Glomerular visceral epithelial cell (primary cell): ENCODE results near the gene PCDHB11.
A peak's percentile ranks its signal among the peaks of the same experiment; 100 is the strongest.
"Not testable (repeated sequence)": the region's sequence is repeated elsewhere in the genome, so short reads cannot be mapped to it uniquely, and the experiment has no call there.

ENCODE experiments used
- DNase-seq: peaks from one replicate; pipeline ENCODE4 v3.0.0-alpha.2; 2016; ENCODE audit errors: extremely low spot score

The PCDHB11 gene

GRCh38 chr5:141199359-141200235 lies at the start of gene PCDHB11:
Gene PCDHB11, plus strand, starts transcription at chr5:141199627. Its CDS starts 148 bp downstream, at chr5:141199775.
- peak; percentile 40 for DNase-seq

- peak; percentile 28 for DNase-seq
These were observed 49.6 kb upstream of the PCDHB11 start, which contains the start of gene PCDHB6 for GRCh38 chr5:141149812-141150211. Gene PCDHB6, plus strand, starts transcription at chr5:141150057. Its CDS starts 201 bp downstream, at chr5:141150258.

- DNase-seq: no peak
These were observed 49.0 kb upstream of the PCDHB11 start for GRCh38 chr5:141150224-141150992.

GRCh38 chr5:141150993-141151325 lies 48.5 kb upstream of the PCDHB11 start:
- DNase-seq: no peak

- not testable (repeated sequence) for DNase-seq
These were observed 47.8 kb upstream of the PCDHB11 start for GRCh38 chr5:141151632-141152031.

- DNase-seq: not testable (repeated sequence)
These were observed 47.3 kb upstream of the PCDHB11 start for GRCh38 chr5:141152096-141152495.

- no peak for DNase-seq
These were observed 43.7 kb upstream of the PCDHB11 start for GRCh38 chr5:141155540-141156374.

- DNase-seq: not testable (repeated sequence)
These were observed 42.1 kb upstream of the PCDHB11 start for GRCh38 chr5:141157356-141157755.

GRCh38 chr5:141157901-141158300 lies 41.5 kb upstream of the PCDHB11 start:
- not testable (repeated sequence) for DNase-seq

- DNase-seq: peak; percentile 37
These were observed 26.8 kb upstream of the PCDHB11 start, which contains the start of gene PCDHB7 for GRCh38 chr5:141172381-141173204. Gene PCDHB7, plus strand, starts transcription at chr5:141172644. Its CDS starts 192 bp downstream, at chr5:141172836.

- not testable (repeated sequence) for DNase-seq
These were observed 24.9 kb upstream of the PCDHB11 start for GRCh38 chr5:141174291-141175104.

- DNase-seq: no peak
These were observed 23.5 kb upstream of the PCDHB11 start for GRCh38 chr5:141175933-141176332.

- DNase-seq: peak; percentile 36
These were observed 21.7 kb upstream of the PCDHB11 start, which contains the start of gene PCDHB8 for GRCh38 chr5:141177577-141178191. Gene PCDHB8, plus strand, starts transcription at chr5:141177790. Its CDS starts 245 bp downstream, at chr5:141178035.

GRCh38 chr5:141179371-141179770 lies 20.1 kb upstream of the PCDHB11 start:
- DNase-seq: not testable (repeated sequence)

GRCh38 chr5:141179876-141180275 lies 19.6 kb upstream of the PCDHB11 start:
- not testable (repeated sequence) for DNase-seq

- DNase-seq: no peak
These were observed 19.1 kb upstream of the PCDHB11 start for GRCh38 chr5:141180313-141180712.

GRCh38 chr5:141182248-141182647 lies 17.2 kb upstream of the PCDHB11 start, which contains the start of gene PCDHB16:
Gene PCDHB16, plus strand, starts transcription at chr5:141182387. Its CDS starts 173 bp downstream, at chr5:141182560.
- peak; percentile 64 for DNase-seq

- not testable (repeated sequence) for DNase-seq
These were observed 15.1 kb upstream of the PCDHB11 start for GRCh38 chr5:141184117-141184855.
